Endodermal cell (in vitro differentiated cells): ENCODE results near the gene CSF3. TPM values are rescaled to one million over a fixed set of nuclear protein-coding genes. Genes with fewer than 3 reads are reported as not detected.
"Not testable (repeated sequence)": the region's sequence is repeated elsewhere in the genome, so short reads cannot be mapped to it uniquely, and the experiment has no call there.

Experiments used
- DNase-seq: peaks from one replicate; pipeline ENCODE4 v3.0.0-alpha.2; 2017
- H3K27ac ChIP-seq: 2 replicates; pipeline ENCODE4 v1.5.1; 2013; ENCODE audit warnings: mild to moderate bottlenecking, low read depth, low read length, moderate library complexity
- H3K27me3 ChIP-seq: 2 replicates; pipeline ENCODE4 v1.6.1; 2013; ENCODE audit warnings: mild to moderate bottlenecking, low read length, moderate library complexity; ENCODE audit not compliant: insufficient read depth, control insufficient read depth, poor library complexity, severe bottlenecking
- H3K36me3 ChIP-seq: 2 replicates; pipeline ENCODE4 v1.7.0; 2013; ENCODE audit warnings: mild to moderate bottlenecking, low read length, moderate library complexity; ENCODE audit not compliant: control insufficient read depth, insufficient read depth
- H3K4me1 ChIP-seq: one replicate; pipeline ENCODE4 v1.7.0; 2013; ENCODE audit warnings: low read length; ENCODE audit not compliant: control insufficient read depth, insufficient read depth
- H3K4me3 ChIP-seq: 2 replicates; pipeline ENCODE4 v1.5.1; 2013; ENCODE audit warnings: mild to moderate bottlenecking, low read length, moderate library complexity
- H3K9ac ChIP-seq: 2 replicates; pipeline ENCODE4 v1.6.1; 2013; ENCODE audit warnings: mild to moderate bottlenecking, low read length, moderate library complexity; ENCODE audit not compliant: poor library complexity, severe bottlenecking; ENCODE audit errors: extremely low read depth
- H3K9me3 ChIP-seq: 2 replicates; pipeline ENCODE4 v1.6.1; 2013; ENCODE audit warnings: mild to moderate bottlenecking, low read length, moderate library complexity; ENCODE audit not compliant: control insufficient read depth
- H3K27ac Mint-ChIP-seq: 2 replicates; pipeline ENCODE4 v1.8.0; 2020; ENCODE audit warnings: mixed read lengths
- H3K27me3 Mint-ChIP-seq: 2 replicates; pipeline ENCODE4 v1.8.0; 2021; ENCODE audit warnings: mild to moderate bottlenecking, mixed read lengths; ENCODE audit not compliant: insufficient read depth
- H3K36me3 Mint-ChIP-seq: 2 replicates; pipeline ENCODE4 v1.8.0; 2020; ENCODE audit warnings: low read depth, mixed read lengths
- H3K4me1 Mint-ChIP-seq: 2 replicates; pipeline ENCODE4 v1.8.0; 2020; ENCODE audit warnings: mixed read lengths
- H3K4me3 Mint-ChIP-seq: 2 replicates; pipeline ENCODE4 v1.8.0; 2020; ENCODE audit warnings: mild to moderate bottlenecking, moderate library complexity, mixed read lengths
- H3K9me3 Mint-ChIP-seq: 2 replicates; pipeline ENCODE4 v1.8.0; 2020; ENCODE audit warnings: mild to moderate bottlenecking, mixed read lengths
- CTCF ChIP-seq: fragments of 200-600 bp; sonication (generic); conservative IDR thresholded peaks from 2 replicates; pipeline ENCODE4 v1.5.0; 2021; ENCODE audit warnings: antibody characterized with exemption, mild to moderate bottlenecking
- WGBS, 2 experiments: methylation state at CpG; one replicate each; pipeline versions ENCODE4 v1.1.5 to v1.1.7; 2013; ENCODE audit warnings: missing lambda C conversion rate in 2 of 2, mixed read lengths in 1 of 2; ENCODE audit not compliant: insufficient coverage in 1 of 2, insufficient read length in 1 of 2; 5-methylcytosine and 5-hydroxymethylcytosine counted together
- total RNA-seq, 2 donors: library from RNA; stranded (reverse); fragmentation: NEBNext Ultra II Directional in 1 of 2; extraction: Animal tissue kit (Norgen Biotek cat#: 25700) in 1 of 2; gene quantifications; 2 replicates in 1 of 2; 3 replicates in 1 of 2; pipeline ENCODE4 v1.2.1, GENCODE V29; 2021

The CSF3 gene
- total RNA-seq, 2 donors from 2014 or later = not detected

- H3K27me3 ChIP-seq = no peaks in the 10 kb centered on the region
- H3K9me3 ChIP-seq = no peaks in the 10 kb centered on the region
- Mint-ChIP-seq H3K27me3 (no peaks in the 10 kb centered on the region), H3K36me3 (peaks cover 34% of the 10 kb centered on the region), H3K9me3 (no peaks in the 10 kb centered on the region), H3K4me3 (no peak overlapping the region), H3K4me1 (no peaks in the 10 kb centered on the region), H3K27ac (no peak overlapping the region)
- H3K27ac ChIP-seq = no peak overlapping the region
- H3K9ac ChIP-seq = no peak overlapping the region
- no peak overlapping the region for H3K4me3 ChIP-seq
- DNase-seq = no peak
- WGBS, 2 experiments = 97 to 98% methylated on average over 3 to 4 of the region's 4 CpGs
- H3K36me3 ChIP-seq = peaks cover 32% of the 10 kb centered on the region
- no peak for TF ChIP-seq CTCF
- no peaks in the 10 kb centered on the region for H3K4me1 ChIP-seq
Observed at GRCh38 chr17:39999067-39999466, 16.2 kb upstream of the CSF3 start.

GRCh38 chr17:40000161-40000560 is 15.1 kb upstream of the CSF3 start:
- Mint-ChIP-seq H3K27me3 (no peaks in the 10 kb centered on the region), H3K4me3 (no peak overlapping the region), H3K36me3 (peaks cover 23% of the 10 kb centered on the region), H3K9me3 (no peaks in the 10 kb centered on the region), H3K4me1 (no peaks in the 10 kb centered on the region), H3K27ac (no peak overlapping the region)
- no peak for TF ChIP-seq CTCF
- H3K9me3 ChIP-seq = no peaks in the 10 kb centered on the region
- no peak overlapping the region for H3K27ac ChIP-seq
- H3K4me3 ChIP-seq = no peak overlapping the region
- H3K36me3 ChIP-seq = peaks cover 22% of the 10 kb centered on the region
- 96 to 98% methylated on average over 5 to 7 of the region's 7 CpGs for WGBS, 2 experiments
- no peaks in the 10 kb centered on the region for H3K27me3 ChIP-seq
- DNase-seq = no peak
- H3K4me1 ChIP-seq = no peaks in the 10 kb centered on the region
- no peak overlapping the region for H3K9ac ChIP-seq

- H3K27ac Mint-ChIP-seq, H3K4me1 Mint-ChIP-seq, DNase-seq, H3K9ac ChIP-seq, H3K4me3 ChIP-seq, H3K27me3 ChIP-seq, H3K27ac ChIP-seq, H3K27me3 Mint-ChIP-seq, H3K9me3 Mint-ChIP-seq, H3K9me3 ChIP-seq, H3K4me3 Mint-ChIP-seq, H3K4me1 ChIP-seq: not testable (repeated sequence)
- WGBS, 2 experiments = 90 to 93% methylated on average over 5 to 8 of the region's 8 CpGs
- H3K36me3 ChIP-seq = peaks cover 11% of the 10 kb centered on the region
- H3K36me3 Mint-ChIP-seq = peaks cover 13% of the 10 kb centered on the region
Observed at GRCh38 chr17:40001335-40001734, 13.9 kb upstream of the CSF3 start.

GRCh38 chr17:40004072-40004471 is 11.2 kb upstream of the CSF3 start:
- Histone ChIP-seq H3K4me1 (no peaks in the 10 kb centered on the region), H3K27ac (no peak overlapping the region), H3K4me3 (no peak overlapping the region), H3K9me3 (no peaks in the 10 kb centered on the region), H3K36me3 (no peaks in the 10 kb centered on the region), H3K9ac (no peak overlapping the region), H3K27me3 (no peaks in the 10 kb centered on the region)
- TF ChIP-seq CTCF = no peak
- Mint-ChIP-seq H3K4me3 (no peak overlapping the region), H3K27ac (no peak overlapping the region), H3K36me3 (no peaks in the 10 kb centered on the region), H3K9me3 (no peaks in the 10 kb centered on the region), H3K4me1 (no peaks in the 10 kb centered on the region), H3K27me3 (no peaks in the 10 kb centered on the region)
- WGBS, 2 experiments = 91 to 94% methylated on average over 9 of the region's 9 CpGs
- DNase-seq = no peak
